GM12865 (cell line): Measurements from ENCODE around the gene HOXC10.

Experiments
- DNase-seq: peaks from one replicate; pipeline ENCODE4 v3.0.0; 2010; ENCODE audit warnings: low read depth
- H3K4me3 ChIP-seq: 2 replicates; pipeline ENCODE4 v1.5.1; 2011; ENCODE audit warnings: mild to moderate bottlenecking, low read depth, low read length, control low read depth
- TF ChIP-seq, protein P1 (sequence below): IDR thresholded peaks from 2 replicates; pipeline ENCODE4 v1.5.1; 2011; ENCODE audit warnings: low read length, control low read depth, low read depth, inconsistent platforms; ENCODE audit not compliant: insufficient read depth; ENCODE audit errors: missing control alignments

HOXC10 gene

DNA sequence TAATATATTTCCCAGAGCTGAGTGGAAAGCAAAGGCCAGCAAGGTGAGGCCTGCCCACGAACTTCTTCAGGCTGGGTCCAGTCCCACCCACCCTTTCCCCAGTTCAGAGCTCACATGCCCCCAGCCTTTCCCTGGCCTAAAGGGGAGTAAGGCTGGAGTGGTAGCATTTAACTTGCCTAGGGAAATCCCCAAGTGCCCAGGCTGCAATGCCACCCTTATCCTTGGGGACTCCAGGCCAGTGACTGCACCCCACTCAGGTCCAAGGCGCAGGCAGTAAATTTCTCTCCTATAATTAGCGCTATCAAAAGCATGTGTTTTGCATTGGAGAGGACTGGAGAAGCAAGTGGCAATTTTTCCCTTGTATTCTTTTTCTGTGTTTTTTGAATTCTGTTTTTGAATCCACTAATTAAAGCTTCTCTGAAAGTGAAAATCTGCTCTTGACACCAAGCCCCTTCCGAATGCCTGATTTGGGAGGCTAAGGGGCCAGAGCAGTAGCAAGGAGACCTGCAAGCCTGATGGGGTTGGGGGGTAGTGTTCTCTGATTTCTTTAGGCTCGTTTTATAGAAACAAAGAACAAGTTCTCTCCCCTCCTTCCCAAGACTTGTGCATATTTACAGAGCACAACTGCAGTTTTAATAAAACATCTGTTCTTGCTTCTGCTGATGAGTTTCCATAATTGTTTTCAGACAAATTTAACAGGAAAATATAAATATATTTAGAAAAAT is 39.8 kb downstream of the HOXC10 start:
- DNase-seq: no peak
- TF ChIP-seq, protein P1, sequence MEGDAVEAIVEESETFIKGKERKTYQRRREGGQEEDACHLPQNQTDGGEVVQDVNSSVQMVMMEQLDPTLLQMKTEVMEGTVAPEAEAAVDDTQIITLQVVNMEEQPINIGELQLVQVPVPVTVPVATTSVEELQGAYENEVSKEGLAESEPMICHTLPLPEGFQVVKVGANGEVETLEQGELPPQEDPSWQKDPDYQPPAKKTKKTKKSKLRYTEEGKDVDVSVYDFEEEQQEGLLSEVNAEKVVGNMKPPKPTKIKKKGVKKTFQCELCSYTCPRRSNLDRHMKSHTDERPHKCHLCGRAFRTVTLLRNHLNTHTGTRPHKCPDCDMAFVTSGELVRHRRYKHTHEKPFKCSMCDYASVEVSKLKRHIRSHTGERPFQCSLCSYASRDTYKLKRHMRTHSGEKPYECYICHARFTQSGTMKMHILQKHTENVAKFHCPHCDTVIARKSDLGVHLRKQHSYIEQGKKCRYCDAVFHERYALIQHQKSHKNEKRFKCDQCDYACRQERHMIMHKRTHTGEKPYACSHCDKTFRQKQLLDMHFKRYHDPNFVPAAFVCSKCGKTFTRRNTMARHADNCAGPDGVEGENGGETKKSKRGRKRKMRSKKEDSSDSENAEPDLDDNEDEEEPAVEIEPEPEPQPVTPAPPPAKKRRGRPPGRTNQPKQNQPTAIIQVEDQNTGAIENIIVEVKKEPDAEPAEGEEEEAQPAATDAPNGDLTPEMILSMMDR: no peak
- H3K4me3 ChIP-seq: no peak overlapping the region

DNA sequence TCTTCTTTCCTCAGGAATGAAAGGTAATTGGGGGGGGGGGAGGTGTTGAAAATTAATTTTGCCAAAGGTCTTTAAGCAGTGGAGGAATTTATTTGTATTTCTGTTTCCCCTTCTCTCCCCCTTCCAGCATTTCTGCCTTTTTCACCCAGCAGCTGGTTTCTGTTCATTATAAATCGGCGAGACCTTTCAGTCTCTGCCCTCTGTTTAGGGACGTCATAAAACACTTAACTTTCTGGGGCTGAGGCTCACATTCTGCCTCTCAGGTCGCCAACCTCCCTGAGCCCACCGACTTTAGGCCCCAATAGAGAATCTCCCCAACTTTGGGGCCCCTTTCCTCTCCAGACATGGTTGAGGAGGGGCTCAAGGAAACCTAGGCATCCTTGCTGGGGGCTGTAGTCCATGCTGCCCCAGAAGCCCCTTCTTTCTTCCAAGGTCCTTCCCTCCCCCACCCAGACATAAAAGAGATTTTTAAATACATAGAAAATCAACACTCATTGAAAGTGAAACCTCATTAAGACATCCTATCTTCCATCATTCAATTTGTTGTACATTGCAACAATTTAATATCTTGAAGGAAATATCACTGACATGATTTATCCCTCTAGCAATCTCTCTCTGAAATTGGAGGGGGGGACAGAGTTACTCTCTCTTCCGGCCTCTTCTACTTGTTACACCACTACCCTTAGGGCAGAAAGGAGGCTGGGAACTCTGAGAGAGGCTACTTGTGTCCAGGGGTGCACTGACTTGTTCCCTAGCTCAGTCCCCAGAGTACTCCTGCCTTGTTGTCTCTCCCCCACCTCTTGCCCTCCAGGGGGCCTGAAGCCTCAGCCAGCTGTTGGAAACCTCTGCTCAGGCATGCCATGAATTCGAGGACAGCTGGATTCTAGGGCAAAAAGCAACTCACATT is 40.8 kb downstream of the HOXC10 start:
- no peak overlapping the region for H3K4me3 ChIP-seq
- TF ChIP-seq, protein P1: no peak

DNA sequence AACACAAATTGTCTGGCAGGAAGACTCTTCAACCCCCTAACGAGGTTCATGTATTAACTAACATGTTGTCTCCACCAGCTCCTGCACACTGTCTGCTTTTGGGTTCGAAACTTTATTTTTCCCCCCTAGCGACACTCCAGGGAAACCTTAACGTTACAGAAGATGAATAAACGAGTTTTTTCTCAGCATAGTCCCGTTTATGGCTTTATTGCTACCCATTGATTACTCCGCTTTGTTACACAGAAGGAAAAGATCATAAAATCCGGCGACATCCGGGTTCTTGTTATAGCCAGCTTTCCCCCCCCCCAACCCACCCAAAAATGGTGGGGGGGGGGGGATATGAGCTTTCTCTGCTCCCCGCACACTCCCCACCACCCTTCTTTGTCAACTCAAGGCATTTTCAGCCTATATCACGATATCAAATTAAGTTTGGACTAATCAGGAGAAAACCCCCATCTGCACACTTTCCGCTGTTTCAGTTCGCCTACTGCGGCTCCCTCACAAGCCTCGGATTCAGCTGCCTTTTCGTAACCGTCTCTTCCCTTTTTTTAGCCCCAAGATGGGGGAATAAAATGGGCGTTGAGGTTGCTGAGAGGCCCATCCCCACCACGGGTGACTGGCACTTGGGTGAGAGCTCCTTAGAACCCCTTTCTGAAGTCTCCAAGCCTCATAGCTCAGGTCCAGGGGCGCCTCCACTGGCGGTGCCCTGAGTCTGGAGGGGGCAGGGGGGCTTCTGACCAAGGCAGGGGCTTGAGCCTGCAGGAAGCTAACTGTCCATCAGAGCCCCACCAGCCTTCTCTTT is 41.9 kb downstream of the HOXC10 start:
- no peak overlapping the region for H3K4me3 ChIP-seq
- DNase-seq: no peak

More for the DNA sequence above, 40.8 kb downstream of the HOXC10 start:
- no peak for DNase-seq

DNA sequence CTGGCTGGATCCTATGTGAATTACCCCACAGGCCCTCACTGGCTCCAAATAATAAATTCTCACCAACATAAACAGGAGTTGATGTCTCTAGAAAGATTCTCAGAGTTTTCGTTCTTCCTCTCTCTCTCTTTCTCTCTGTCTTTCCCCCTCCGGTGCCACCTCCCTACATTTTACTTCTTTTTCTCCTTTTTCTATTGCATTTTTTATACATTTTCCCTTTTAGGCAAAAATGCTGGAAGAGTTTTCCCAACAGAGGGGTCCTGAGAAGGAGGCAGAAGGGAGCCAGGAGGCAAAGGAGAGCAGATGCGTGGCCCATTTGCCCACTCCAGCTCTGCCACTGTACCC is 42.5 kb downstream of the HOXC10 start:
- no peak overlapping the region for H3K4me3 ChIP-seq
- TF ChIP-seq, protein P1: no peak
- no peak for DNase-seq

More for the DNA sequence above, 41.9 kb downstream of the HOXC10 start:
- TF ChIP-seq, protein P1: no peak

DNA sequence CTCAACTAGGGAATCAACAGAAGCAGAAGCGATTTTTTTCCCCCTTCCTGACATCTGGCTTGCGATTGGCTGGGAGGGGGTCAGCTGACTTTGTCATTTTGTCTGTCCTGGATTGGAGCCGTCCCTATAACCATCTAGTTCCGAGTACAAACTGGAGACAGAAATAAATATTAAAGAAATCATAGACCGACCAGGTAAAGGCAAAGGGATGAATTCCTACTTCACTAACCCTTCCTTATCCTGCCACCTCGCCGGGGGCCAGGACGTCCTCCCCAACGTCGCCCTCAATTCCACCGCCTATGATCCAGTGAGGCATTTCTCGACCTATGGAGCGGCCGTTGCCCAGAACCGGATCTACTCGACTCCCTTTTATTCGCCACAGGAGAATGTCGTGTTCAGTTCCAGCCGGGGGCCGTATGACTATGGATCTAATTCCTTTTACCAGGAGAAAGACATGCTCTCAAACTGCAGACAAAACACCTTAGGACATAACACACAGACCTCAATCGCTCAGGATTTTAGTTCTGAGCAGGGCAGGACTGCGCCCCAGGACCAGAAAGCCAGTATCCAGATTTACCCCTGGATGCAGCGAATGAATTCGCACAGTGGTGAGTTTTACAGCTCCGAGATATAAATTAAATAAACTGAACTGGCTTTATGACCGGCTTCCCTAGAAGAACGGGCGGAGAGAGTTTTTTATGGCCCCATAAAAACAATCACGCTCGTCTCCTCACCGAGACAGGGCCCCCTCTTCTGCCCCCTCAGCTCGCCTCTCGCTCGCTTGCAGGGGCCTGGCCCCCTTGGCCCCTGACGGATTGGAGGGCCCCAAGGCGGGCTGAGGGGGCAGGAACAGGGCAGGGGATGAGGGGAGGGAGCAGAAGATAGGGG is 43.6 kb downstream of the HOXC10 start, which contains the start of gene HOXC6:
Gene HOXC6, plus strand, starts transcription at position 127 of the 888 bp plus-strand sequence. Its CDS starts 82 bp downstream, at position 209.
- no peak for DNase-seq
- peak within 1 kb of the TSS; percentile 35 for H3K4me3 ChIP-seq
- TF ChIP-seq, protein P1: no peak
